GM18517 (cell line): ENCODE results near the gene CD1D.
"Not testable (repeated sequence)": the region's sequence is repeated elsewhere in the genome, so short reads cannot be mapped to it uniquely, and the experiment has no call there.

ENCODE experiments used
- ATAC-seq: cut with Tn5 transposase; IDR thresholded peaks from one replicate; pipeline ENCODE4 v1.9.1; 2021; ENCODE audit warnings: mild to moderate bottlenecking, moderate library complexity; ENCODE audit not compliant: unreplicated experiment

CD1D gene

GRCh38 chr1:158175915-158176314, 4.8 kb upstream of the CD1D start:
- not testable (repeated sequence) for ATAC-seq

- ATAC-seq: no peak
These were observed 4.3 kb upstream of the CD1D start for GRCh38 chr1:158176399-158176798.

- ATAC-seq: not testable (repeated sequence)
These were observed 3.6 kb upstream of the CD1D start for GRCh38 chr1:158176849-158177699.

GRCh38 chr1:158177700-158178450, 2.8 kb upstream of the CD1D start:
- no peak for ATAC-seq

DNA sequence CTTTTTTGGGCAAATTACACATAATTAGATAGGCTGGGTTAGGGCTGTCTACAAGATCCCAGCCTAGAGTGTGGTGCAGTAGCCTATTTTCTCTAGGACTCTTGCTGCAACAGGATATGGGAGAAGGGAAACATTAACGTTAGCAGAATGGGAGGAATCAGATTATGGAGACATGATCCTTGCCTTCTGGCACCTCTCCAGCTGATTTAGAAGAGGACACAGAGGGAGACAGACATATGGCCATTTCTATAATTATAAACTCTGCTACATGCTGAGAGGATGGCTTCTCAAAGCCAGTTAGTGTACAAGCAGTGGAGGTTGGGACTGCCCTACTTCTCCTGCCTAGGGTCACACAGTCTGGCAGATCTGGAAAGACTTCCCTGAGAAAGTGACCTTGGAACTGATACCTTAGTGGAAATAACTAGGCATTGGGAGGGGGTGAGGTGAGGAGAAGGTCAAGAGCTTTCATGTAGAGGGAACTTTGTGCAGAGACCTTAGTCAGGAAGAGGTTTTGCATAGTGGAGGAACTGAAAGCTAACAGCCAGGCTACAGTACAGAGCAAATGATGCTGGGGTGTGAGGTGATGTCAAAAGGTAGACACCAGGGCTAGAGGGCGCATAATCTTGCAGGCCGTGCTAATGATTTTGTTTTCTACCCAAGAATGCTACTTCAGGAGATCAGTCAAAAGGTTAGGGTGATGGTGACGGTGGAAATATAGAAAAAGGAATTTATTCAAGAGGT, 1.2 kb upstream of the CD1D start:
- ATAC-seq: peak; percentile 89

GRCh38 chr1:158181577-158181922, 855 bp downstream of the CD1D start:
- ATAC-seq: no peak

- no peak for ATAC-seq
These were observed 5.1 kb downstream of the CD1D start for GRCh38 chr1:158185770-158186169.

GRCh38 chr1:158186180-158186579, 5.5 kb downstream of the CD1D start:
- ATAC-seq: no peak

DNA sequence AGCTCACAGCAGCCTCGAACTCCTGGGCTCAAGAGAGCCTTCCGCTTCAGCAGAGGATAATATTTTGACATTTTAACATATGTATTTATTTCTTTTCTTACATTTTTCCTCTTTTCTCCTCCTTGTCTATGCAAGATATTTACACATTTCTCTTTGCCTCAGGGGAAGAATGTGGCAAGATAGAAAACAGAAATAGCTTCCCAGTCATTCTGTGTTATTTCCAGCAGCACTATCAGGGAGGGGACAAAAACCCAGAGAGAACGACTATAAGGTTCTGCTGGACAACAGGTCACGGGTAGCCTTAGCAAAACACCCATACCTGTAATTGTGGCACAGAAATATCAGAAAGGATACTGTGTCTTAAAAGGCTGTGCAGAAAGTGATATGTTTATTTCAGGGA, 7.9 kb downstream of the CD1D start:
- no peak for ATAC-seq

GRCh38 chr1:158189624-158190023, 8.9 kb downstream of the CD1D start:
- no peak for ATAC-seq

DNA sequence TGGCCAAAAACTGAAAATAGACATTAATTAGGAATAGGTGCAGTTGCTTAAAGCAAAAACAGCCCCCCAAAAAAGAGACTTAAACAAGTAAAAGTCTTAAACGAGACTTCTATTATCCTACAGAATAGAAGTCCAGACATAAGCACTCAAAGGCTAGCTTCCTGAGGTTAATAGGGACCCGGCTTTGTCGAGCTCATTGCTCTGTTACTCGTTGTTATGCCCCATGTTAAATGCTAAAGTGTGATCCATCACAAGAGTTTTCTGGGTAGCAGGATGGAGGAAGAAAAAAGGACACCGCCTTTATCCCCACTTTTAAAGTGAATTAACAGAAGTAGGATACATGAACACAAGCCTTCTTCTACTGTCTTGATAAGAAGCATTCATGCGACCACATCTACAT, 10.6 kb downstream of the CD1D start:
- no peak for ATAC-seq

- no peak for ATAC-seq
These were observed 15.8 kb downstream of the CD1D start for GRCh38 chr1:158196461-158196860.

DNA sequence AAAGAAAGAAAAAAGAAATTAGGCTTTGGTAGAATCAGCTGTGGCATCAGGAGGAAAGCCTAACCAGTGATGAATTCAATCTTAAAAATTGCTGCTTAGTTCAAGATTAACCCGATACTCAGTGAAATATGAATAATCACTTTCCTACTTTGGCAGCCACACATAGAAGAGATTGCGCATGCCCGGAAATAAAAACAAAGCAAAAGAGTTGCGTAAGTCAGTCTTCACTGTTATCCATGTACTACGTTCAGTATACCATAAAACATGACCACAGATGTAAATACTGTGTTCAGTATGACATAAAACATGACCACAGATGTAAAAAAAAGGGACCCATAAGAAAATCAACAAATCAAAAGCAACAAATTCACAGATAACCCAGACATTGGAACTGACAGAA, 19.2 kb downstream of the CD1D start:
- no peak for ATAC-seq

DNA sequence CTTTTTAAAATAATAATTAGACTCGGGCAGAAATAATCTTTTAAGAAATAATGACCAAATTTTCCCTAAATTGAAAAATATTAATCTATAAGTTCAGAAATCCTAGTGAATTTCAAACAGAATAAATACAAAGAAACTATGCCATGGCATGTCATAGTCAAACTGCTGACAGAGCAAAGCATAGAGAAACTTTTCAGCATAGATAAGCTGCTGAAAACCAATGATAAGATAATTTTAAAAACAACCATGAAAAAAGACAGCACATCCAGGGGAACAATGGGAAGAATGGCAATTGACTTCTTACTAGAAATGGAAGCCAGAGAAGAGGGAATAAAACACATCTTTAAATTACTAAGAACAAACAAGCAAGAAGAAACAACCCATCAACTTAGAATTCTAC, 19.8 kb downstream of the CD1D start:
- ATAC-seq: no peak

DNA sequence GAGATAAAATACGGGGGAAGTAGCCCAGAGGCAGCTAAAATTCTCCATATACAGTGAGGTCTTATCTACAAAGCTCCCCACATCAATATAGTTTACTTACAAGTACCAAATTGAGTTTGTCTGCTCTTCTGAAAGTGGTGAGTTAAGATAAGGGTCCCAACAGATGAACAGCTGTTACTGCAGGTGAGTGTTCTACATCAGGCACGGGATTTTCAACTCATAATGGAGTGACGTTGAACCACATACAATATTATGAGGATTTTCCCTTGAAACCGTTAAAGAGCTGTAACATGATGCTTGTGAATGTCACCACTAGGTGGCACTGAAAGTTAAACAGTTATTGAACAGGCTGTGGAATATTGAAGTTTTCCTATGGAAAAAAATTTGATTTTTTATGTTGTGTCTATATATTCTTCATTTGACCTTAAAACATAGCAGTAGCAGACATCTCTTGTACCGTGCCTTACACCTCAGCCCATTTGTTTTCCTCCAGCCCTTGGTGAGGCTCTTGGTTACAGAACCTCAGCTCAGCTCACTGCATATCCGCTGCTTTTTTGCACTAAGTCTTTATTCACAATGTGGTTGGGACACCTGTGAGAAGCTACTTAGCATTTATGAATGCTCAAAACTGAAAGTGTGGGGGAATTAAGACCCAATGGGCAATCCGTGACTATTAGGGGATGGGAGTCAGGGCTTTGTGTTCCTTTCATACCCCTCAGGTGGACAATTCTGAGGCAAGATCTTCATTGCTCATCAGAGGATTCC, 23.2 kb downstream of the CD1D start:
- no peak for ATAC-seq

- ATAC-seq: no peak
These were observed 23.7 kb downstream of the CD1D start for GRCh38 chr1:158204458-158204827.

- no peak for ATAC-seq
These were observed 28.0 kb downstream of the CD1D start for GRCh38 chr1:158208586-158209116.

DNA sequence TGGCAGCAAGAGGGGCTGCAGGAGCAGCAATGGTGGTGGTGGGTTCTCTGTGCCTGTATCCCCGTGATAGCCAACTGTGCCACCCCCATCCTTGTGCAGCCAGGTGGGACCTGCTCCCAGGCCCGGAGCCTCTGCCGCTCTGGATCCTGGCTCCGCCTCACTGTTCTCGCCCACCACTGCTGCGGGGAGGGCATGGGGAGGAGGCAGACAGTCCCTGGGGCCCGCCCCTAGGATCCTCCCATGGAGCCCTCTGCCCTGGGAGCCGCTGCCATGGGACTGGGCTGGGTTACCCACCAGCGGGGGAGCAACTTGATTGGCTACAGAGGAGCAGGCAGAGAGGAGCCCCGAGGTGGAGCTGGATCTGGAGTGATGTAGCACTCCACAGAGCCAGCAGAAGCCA, 31.6 kb downstream of the CD1D start:
- ATAC-seq: no peak

GRCh38 chr1:158223445-158223844, 42.8 kb downstream of the CD1D start:
- ATAC-seq: not testable (repeated sequence)

GRCh38 chr1:158227904-158228623, 47.4 kb downstream of the CD1D start:
- ATAC-seq: no peak
